ENCODE results near the gene TEAD3. TPM values are rescaled to one million over a fixed set of nuclear protein-coding genes. Genes with fewer than 3 reads are reported as not detected.

TEAD3 gene
- total and polyA plus RNA-seq, 11 donors, result 25.8 to 54.3 (median 35.2) TPM

DNA sequence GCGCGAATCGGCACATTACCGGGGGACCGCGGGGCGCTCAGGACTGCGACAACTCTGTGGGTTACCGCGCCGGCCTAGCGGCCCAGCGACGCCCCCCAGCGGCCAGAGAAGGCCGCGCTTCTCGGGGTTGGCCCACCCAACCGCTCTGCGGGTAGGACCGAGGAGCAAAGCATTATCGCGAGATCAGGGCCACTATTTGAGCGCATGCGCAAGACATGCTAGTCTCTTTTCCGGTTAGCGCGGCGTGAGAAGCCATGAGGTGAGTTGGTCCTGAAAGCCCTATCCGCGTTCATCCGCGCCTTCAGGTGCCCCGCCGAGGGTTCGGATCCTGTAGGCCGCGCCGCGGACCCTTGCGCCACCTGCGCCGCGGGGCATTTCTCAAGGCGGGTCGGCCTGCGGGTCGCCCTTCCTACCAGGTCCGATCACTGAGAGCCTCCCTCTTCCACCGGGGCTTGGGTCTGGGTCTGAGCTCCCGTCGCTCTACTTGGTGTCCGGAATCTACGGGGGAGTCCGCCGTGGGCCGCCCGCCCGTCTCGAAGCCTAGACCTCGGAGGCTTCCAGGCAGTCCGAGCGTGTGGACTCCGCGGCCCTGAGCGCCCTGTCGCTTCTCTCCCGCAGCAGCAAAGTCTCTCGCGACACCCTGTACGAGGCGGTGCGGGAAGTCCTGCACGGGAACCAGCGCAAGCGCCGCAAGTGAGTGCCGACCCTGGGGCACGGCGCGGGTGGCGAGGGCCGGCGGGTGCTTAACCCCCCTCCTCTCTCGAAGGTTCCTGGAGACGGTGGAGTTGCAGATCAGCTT lies 28.5 kb downstream of the TEAD3 start, which contains the start of gene RPL10A:
Gene RPL10A, plus strand, starts transcription at position 221 of the 799 bp plus-strand sequence. Its CDS starts 34 bp downstream, at position 255.
- TF ChIP-seq, protein P1, sequence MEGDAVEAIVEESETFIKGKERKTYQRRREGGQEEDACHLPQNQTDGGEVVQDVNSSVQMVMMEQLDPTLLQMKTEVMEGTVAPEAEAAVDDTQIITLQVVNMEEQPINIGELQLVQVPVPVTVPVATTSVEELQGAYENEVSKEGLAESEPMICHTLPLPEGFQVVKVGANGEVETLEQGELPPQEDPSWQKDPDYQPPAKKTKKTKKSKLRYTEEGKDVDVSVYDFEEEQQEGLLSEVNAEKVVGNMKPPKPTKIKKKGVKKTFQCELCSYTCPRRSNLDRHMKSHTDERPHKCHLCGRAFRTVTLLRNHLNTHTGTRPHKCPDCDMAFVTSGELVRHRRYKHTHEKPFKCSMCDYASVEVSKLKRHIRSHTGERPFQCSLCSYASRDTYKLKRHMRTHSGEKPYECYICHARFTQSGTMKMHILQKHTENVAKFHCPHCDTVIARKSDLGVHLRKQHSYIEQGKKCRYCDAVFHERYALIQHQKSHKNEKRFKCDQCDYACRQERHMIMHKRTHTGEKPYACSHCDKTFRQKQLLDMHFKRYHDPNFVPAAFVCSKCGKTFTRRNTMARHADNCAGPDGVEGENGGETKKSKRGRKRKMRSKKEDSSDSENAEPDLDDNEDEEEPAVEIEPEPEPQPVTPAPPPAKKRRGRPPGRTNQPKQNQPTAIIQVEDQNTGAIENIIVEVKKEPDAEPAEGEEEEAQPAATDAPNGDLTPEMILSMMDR (IDR thresholded peaks at IDR 0.05), result peak; percentile 92 to 99 (median 95)
- TF ChIP-seq POLR2A (IDR thresholded peaks at IDR 0.05), result peak in 1 of 2 donors; percentile 92
- Histone ChIP-seq H3K4me1 (peaks cover 3 to 40% (median 23%) of the 10 kb centered on the region in 12 donors), H3K27ac (peak within 1 kb of the TSS; percentile 62 to 94 (median 88)), H3K9me3 (no peaks in the 10 kb centered on the region), H3K27me3 (no peaks in the 10 kb centered on the region), H3K36me3 (peaks cover 0 to 45% (median 36%) of the 10 kb centered on the region in 9 donors), H3K4me3 (peak within 1 kb of the TSS; percentile 61 to 98 (median 72))
- DNase-seq (peak; percentile 95 to 97 (median 97)), ATAC-seq (peak; percentile 86 to 92 (median 88))
- WGBS, 4 donors, result 0 to 2% (median 0%) methylated on average over 37 to 86 of the region's 86 CpGs
- intact Hi-C loops (cut with DNase I), result loop anchor here in 7 of 10 donors (1.0 to 5.0 kb wide), 3 partner anchors 28 to 126 kb away; partner anchors contain the start of genes PPARD (in 7 of the 7) and TEAD3 (in 1 of the 7)

DNA sequence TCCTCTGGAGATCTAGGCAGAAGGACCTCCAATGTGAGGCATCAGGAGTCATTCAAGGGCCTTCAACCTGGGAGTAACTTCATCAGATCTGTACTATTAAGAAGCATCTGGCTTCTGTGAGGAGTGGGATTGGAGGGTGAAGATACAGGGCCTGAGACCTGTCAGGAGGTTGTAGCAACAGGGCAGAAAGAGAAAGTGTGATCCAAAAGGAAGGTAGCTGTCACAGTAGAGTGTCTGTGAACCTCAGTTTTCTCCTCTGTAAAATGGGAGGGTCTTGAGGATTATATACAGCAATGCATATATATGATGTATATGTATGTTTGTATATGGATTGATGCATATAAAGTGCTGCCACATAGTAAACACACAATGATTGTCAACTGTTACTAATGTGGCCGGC lies 31.2 kb downstream of the TEAD3 start:
- intact Hi-C loops (cut with DNase I), result loop anchor here in 5 of 10 donors (5.0 kb wide), 1 partner anchor 123 kb away; the partner anchor contains the start of gene PPARD (in 5 of the 5)
- DNase-seq (no peak), ATAC-seq (no peak)
- peaks cover 0 to 27% (median 17%) of the 10 kb centered on the region in 12 donors for H3K4me1 ChIP-seq
- 89 to 100% (median 93%) methylated on average over 1 of the region's 1 CpG for WGBS, 4 donors
- H3K4me3 ChIP-seq, result no peak overlapping the region
- peaks cover 0 to 35% (median 18%) of the 10 kb centered on the region in 9 donors for H3K36me3 ChIP-seq
- H3K27ac ChIP-seq, result no peak overlapping the region
- H3K27me3 ChIP-seq, result no peaks in the 10 kb centered on the region
- H3K9me3 ChIP-seq, result no peaks in the 10 kb centered on the region
- no peak for TF ChIP-seq POLR2A (IDR thresholded peaks at IDR 0.05)
- TF ChIP-seq, protein P1 (IDR thresholded peaks at IDR 0.05), result no peak

DNA sequence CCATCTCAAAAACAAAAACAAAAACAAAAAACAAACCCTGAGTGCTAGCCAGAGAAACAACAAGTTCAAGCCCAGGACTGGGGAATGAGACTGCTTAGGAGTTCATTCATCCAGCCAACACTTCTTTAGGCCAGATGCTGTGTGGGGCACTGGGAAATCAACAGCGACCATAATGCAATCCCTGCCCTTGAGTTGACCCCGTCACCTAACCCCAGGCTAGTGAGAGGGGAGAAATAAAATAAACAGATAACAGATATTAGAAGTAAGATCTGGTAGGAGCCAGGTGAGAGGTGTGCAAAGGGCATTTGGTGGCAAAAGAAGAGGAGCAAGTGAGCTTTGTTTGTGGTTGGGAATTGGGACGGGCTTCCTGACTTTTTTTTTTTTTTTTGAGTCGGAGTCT lies 33.6 kb downstream of the TEAD3 start:
- H3K4me3 ChIP-seq, result no peak overlapping the region
- H3K27me3 ChIP-seq, result no peaks in the 10 kb centered on the region
- TF ChIP-seq, protein P1 (IDR thresholded peaks at IDR 0.05), result no peak
- TF ChIP-seq POLR2A (IDR thresholded peaks at IDR 0.05), result no peak
- H3K9me3 ChIP-seq, result no peaks in the 10 kb centered on the region
- ATAC-seq, result no peak
- H3K4me1 ChIP-seq, result peaks cover 0 to 9% (median 4%) of the 10 kb centered on the region in 12 donors
- no peak overlapping the region for H3K27ac ChIP-seq
- H3K36me3 ChIP-seq, result peaks cover 0 to 34% (median 18%) of the 10 kb centered on the region in 9 donors
- no peak for DNase-seq
- intact Hi-C loops (cut with DNase I), result no loop called here
- WGBS, 4 donors, result 89 to 95% (median 91%) methylated on average over 4 of the region's 4 CpGs

DNA sequence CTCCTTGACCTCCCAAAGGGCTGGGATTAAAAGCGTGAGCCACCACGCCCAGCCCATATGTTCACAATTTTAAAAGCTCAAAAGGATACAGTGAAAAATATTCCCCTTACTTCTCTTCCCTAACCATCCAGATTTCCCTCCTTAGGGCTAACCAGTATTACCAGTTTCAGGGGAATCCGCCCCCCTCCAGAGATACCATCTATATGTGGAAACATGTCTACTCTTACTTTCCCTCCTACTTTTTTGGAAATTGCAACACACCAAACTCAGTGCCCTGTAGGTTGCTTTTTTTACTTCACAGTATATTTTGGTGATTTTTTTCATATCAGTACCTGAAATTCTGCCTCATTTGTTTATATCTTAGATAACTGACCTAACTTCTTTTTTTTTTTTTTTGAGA lies 35.6 kb downstream of the TEAD3 start:
- H3K27me3 ChIP-seq, result no peaks in the 10 kb centered on the region
- ATAC-seq (no peak), DNase-seq (no peak)
- TF ChIP-seq, protein P1 (IDR thresholded peaks at IDR 0.05), result no peak
- TF ChIP-seq POLR2A (IDR thresholded peaks at IDR 0.05), result no peak
- no peak overlapping the region for H3K27ac ChIP-seq
- no peak overlapping the region for H3K4me3 ChIP-seq
- H3K4me1 ChIP-seq, result no peaks in the 10 kb centered on the region
- H3K36me3 ChIP-seq, result peaks cover 0 to 33% (median 18%) of the 10 kb centered on the region in 9 donors
- whole genome bisulfite sequencing, 4 donors, result 80 to 98% (median 90%) methylated on average over 3 of the region's 3 CpGs
- no peaks in the 10 kb centered on the region for H3K9me3 ChIP-seq
- intact Hi-C loops (cut with DNase I), result no loop called here
